ENCODE measurements around the gene KNCN. TPM values are rescaled to one million over a fixed set of nuclear protein-coding genes. Genes with fewer than 3 reads are reported as not detected.

KNCN gene
- total RNA-seq, 1 donor from 2014 or later = not detected

GRCh38 chr1:46543382-46543760 is 8.1 kb downstream of the KNCN start:
- Mint-ChIP-seq H3K4me1 (ENCODE audit: low read depth) (peaks cover 3% of the 10 kb centered on the region), H3K27me3 (ENCODE audit: low read depth) (peaks cover 65% of the 10 kb centered on the region), H3K4me3 (ENCODE audit: unreplicated experiment) (no peak overlapping the region), H3K9me3 (ENCODE audit: low read depth) (no peaks in the 10 kb centered on the region), H3K36me3 (ENCODE audit: low read depth) (peaks cover 2% of the 10 kb centered on the region), H3K27ac (ENCODE audit: unreplicated experiment) (no peak overlapping the region)
- TF ChIP-seq CTCF (IDR thresholded peaks at IDR 0.05) = no peak
- DNase-seq (ENCODE audit: low spot score) = no peak

- no peak for DNase-seq (ENCODE audit: low spot score)
- Mint-ChIP-seq H3K27ac (ENCODE audit: unreplicated experiment) (no peak overlapping the region), H3K36me3 (ENCODE audit: low read depth) (peaks cover 4% of the 10 kb centered on the region), H3K27me3 (ENCODE audit: low read depth) (peaks cover 62% of the 10 kb centered on the region), H3K4me1 (ENCODE audit: low read depth) (peaks cover 3% of the 10 kb centered on the region), H3K4me3 (ENCODE audit: unreplicated experiment) (no peak overlapping the region), H3K9me3 (ENCODE audit: low read depth) (peaks cover 5% of the 10 kb centered on the region)
- TF ChIP-seq CTCF (IDR thresholded peaks at IDR 0.05) = no peak
These were observed 11.5 kb downstream of the KNCN start for GRCh38 chr1:46539972-46540371.

GRCh38 chr1:46538147-46538546 is 13.3 kb downstream of the KNCN start:
- Mint-ChIP-seq H3K36me3 (ENCODE audit: low read depth) (peaks cover 4% of the 10 kb centered on the region), H3K9me3 (ENCODE audit: low read depth) (peaks cover 5% of the 10 kb centered on the region), H3K27ac (ENCODE audit: unreplicated experiment) (no peak overlapping the region), H3K27me3 (ENCODE audit: low read depth) (peaks cover 49% of the 10 kb centered on the region), H3K4me3 (ENCODE audit: unreplicated experiment) (no peak overlapping the region), H3K4me1 (ENCODE audit: low read depth) (peaks cover 3% of the 10 kb centered on the region)
- TF ChIP-seq CTCF (IDR thresholded peaks at IDR 0.05) = no peak
- DNase-seq (ENCODE audit: low spot score) = no peak

GRCh38 chr1:46537651-46538050 is 13.8 kb downstream of the KNCN start:
- peaks cover 4% of the 10 kb centered on the region for H3K36me3 Mint-ChIP-seq (ENCODE audit: low read depth)
- H3K27me3 Mint-ChIP-seq (ENCODE audit: low read depth) = peaks cover 45% of the 10 kb centered on the region
- H3K4me3 Mint-ChIP-seq (ENCODE audit: unreplicated experiment) = no peak overlapping the region
- H3K9me3 Mint-ChIP-seq (ENCODE audit: low read depth) = peaks cover 5% of the 10 kb centered on the region
- no peak for TF ChIP-seq CTCF (IDR thresholded peaks at IDR 0.05)
- peaks cover 3% of the 10 kb centered on the region for H3K4me1 Mint-ChIP-seq (ENCODE audit: low read depth)
- H3K27ac Mint-ChIP-seq (ENCODE audit: unreplicated experiment) = no peak overlapping the region
- no peak for DNase-seq (ENCODE audit: low spot score)

GRCh38 chr1:46536527-46536926 is 14.9 kb downstream of the KNCN start:
- Mint-ChIP-seq H3K27me3 (ENCODE audit: low read depth) (peaks cover 44% of the 10 kb centered on the region), H3K4me3 (ENCODE audit: unreplicated experiment) (no peak overlapping the region), H3K36me3 (ENCODE audit: low read depth) (peaks cover 4% of the 10 kb centered on the region), H3K9me3 (ENCODE audit: low read depth) (peaks cover 5% of the 10 kb centered on the region), H3K27ac (ENCODE audit: unreplicated experiment) (no peak overlapping the region), H3K4me1 (ENCODE audit: low read depth) (peaks cover 3% of the 10 kb centered on the region)
- DNase-seq (ENCODE audit: low spot score) = no peak
- no peak for TF ChIP-seq CTCF (IDR thresholded peaks at IDR 0.05)

Data from chondrocyte (in vitro differentiated cells).